ENCODE measurements around the gene SDF4. TPM values are rescaled to one million over a fixed set of nuclear protein-coding genes. Genes with fewer than 3 reads are reported as not detected.
"Not testable (repeated sequence)": the region's sequence is repeated elsewhere in the genome, so short reads cannot be mapped to it uniquely, and the experiment has no call there.

The SDF4 gene
- total and polyA plus RNA-seq, 2 of the 13 experiments (the other 11 are each of a cell fraction or from before 2014, with no cell fraction given) = 80.8 to 107 TPM

- ATAC-seq = no peak
- TF ChIP-seq DRAP1 (CRISPR knock-in tag; IDR thresholded peaks at IDR 0.05) (no peak), NCOR1 (IDR thresholded peaks at IDR 0.05; ENCODE audit: borderline replicate concordance, low read length) (no peak), ZBTB21 (CRISPR knock-in tag; IDR thresholded peaks at IDR 0.05) (no peak)
- no peak overlapping the region for H3K4me2 ChIP-seq (ENCODE audit: low read depth, low read length)
- in situ Hi-C loops (cut with HindIII; ENCODE audit: extremely low pct_ligation_motif_present, low pct_unique_long_range_greater_than_20kb) (no loop called here), intact Hi-C loops (cut with micrococcal nuclease; ENCODE audit: unreplicated experiment) (loop anchor here (10.0 kb wide), 1 partner anchor 58 kb away; the partner anchor contains the start of genes B3GALT6 and SDF4)
- no TSS peak for BruUV-seq (replicated peaks)
- H3K27me3 ChIP-seq (ENCODE audit: control insufficient read depth in 1 of 2, insufficient read depth in 2 of 2, low read length in 2 of 2) = peaks cover 35 to 88% of the 10 kb centered on the region in 2 experiments
- no peak for FAIRE-seq
- no peaks in the 10 kb centered on the region for H3K36me3 ChIP-seq (replicated peaks in 1 of 2; ENCODE audit: control insufficient read depth in 1 of 2, insufficient read depth in 2 of 2, low read length in 2 of 2)
- H3K4me3 ChIP-seq (replicated peaks in 1 of 3; ENCODE audit: insufficient read depth in 1 of 3, low read depth in 2 of 3, low read length in 3 of 3) = no peak overlapping the region
- ChIA-PET CTCF (ENCODE audit: low intra/inter-chr PET ratio, low total read pairs) (no interaction called here), POLR2A (no interaction called here)
- peaks cover 26% of the 10 kb centered on the region for H3K4me1 ChIP-seq (ENCODE audit: insufficient read depth, low read length)
- no peak overlapping the region for H3K27ac ChIP-seq (ENCODE audit: extremely low read length, insufficient read depth, low read length)
- H3K9me3 ChIP-seq (ENCODE audit: low read length) = no peaks in the 10 kb centered on the region
- no peaks in the 10 kb centered on the region for H4K20me1 ChIP-seq (ENCODE audit: insufficient read depth, low read length)
- DNase-seq (ENCODE audit: low spot score) = no peak
- H2AFZ ChIP-seq (ENCODE audit: low read length) = no peak overlapping the region
- H3K79me2 ChIP-seq (ENCODE audit: insufficient read depth, low read length) = no peaks in the 10 kb centered on the region
- no peak overlapping the region for H3K9ac ChIP-seq (ENCODE audit: insufficient read depth, low read depth, low read length)
- 15% methylated on average over 7 of the region's 7 CpGs for WGBS (ENCODE audit: low lambda C conversion rate)
Measured at GRCh38 chr1:1176931-1177330, 54.9 kb downstream of the SDF4 start.

GRCh38 chr1:1176063-1176761, 55.6 kb downstream of the SDF4 start:
- H3K4me3 ChIP-seq (replicated peaks in 1 of 3; ENCODE audit: insufficient read depth in 1 of 3, low read depth in 2 of 3, low read length in 3 of 3); POLR2A ChIA-PET; H3K9me3 ChIP-seq (ENCODE audit: low read length); H3K9ac ChIP-seq (ENCODE audit: insufficient read depth, low read depth, low read length); H3K4me2 ChIP-seq (ENCODE audit: low read depth, low read length); BruUV-seq (replicated peaks); DNase-seq (ENCODE audit: low spot score); H2AFZ ChIP-seq (ENCODE audit: low read length); H3K79me2 ChIP-seq (ENCODE audit: insufficient read depth, low read length); in situ Hi-C loops (cut with HindIII; ENCODE audit: extremely low pct_ligation_motif_present, low pct_unique_long_range_greater_than_20kb); H4K20me1 ChIP-seq (ENCODE audit: insufficient read depth, low read length); FAIRE-seq; ATAC-seq; H3K36me3 ChIP-seq (replicated peaks in 1 of 2; ENCODE audit: control insufficient read depth in 1 of 2, insufficient read depth in 2 of 2, low read length in 2 of 2); CTCF ChIA-PET (ENCODE audit: low intra/inter-chr PET ratio, low total read pairs); H3K27ac ChIP-seq (ENCODE audit: extremely low read length, insufficient read depth, low read length): not testable (repeated sequence)
- intact Hi-C loops (cut with micrococcal nuclease; ENCODE audit: unreplicated experiment) = loop anchor here (10.0 kb wide), 1 partner anchor 59 kb away; the partner anchor contains the start of genes B3GALT6 and SDF4
- WGBS (ENCODE audit: low lambda C conversion rate) = 17% methylated on average over 19 of the region's 22 CpGs
- H3K27me3 ChIP-seq (ENCODE audit: control insufficient read depth in 1 of 2, insufficient read depth in 2 of 2, low read length in 2 of 2) = peaks cover 36 to 88% of the 10 kb centered on the region in 2 experiments
- peak; percentile 53 for TF ChIP-seq ZEB1 (IDR thresholded peaks at IDR 0.05; ENCODE audit: insufficient replicate concordance, low read depth)
- peaks cover 26% of the 10 kb centered on the region for H3K4me1 ChIP-seq (ENCODE audit: insufficient read depth, low read length)
